PFSK-1 (cell line): ENCODE data around the gene FMNL2.

Experiments used
- FOXP2 ChIP-seq: optimal IDR thresholded peaks from 2 replicates; pipeline ENCODE3; 2011; ENCODE audit warnings: borderline replicate concordance, control low read depth, inconsistent platforms; ENCODE audit not compliant: insufficient read depth; ENCODE audit errors: extremely low read length, extremely low read depth
- POLR2AphosphoS5 ChIP-seq: IDR thresholded peaks from 2 replicates; pipeline ENCODE4 v1.6.1; 2012; ENCODE audit warnings: low read depth, mild to moderate bottlenecking, control low read depth, low read length, moderate library complexity
- SIN3A ChIP-seq: IDR thresholded peaks from 2 replicates; pipeline ENCODE4 v1.6.1; 2012; ENCODE audit warnings: mild to moderate bottlenecking, low read length, moderate library complexity, borderline replicate concordance; ENCODE audit not compliant: insufficient read depth
- TF ChIP-seq, protein P1 (sequence below), 2 experiments: IDR thresholded peaks; 2 replicates each; pipeline versions ENCODE4 v1.6.1 to v1.8.0; 2011 to 2012; ENCODE audit warnings: low read depth in 2 of 2, low read length in 2 of 2, control low read depth in 1 of 2, inconsistent platforms in 1 of 2, mild to moderate bottlenecking in 1 of 2, moderate library complexity in 1 of 2; ENCODE audit not compliant: insufficient read depth in 1 of 2

DNA sequence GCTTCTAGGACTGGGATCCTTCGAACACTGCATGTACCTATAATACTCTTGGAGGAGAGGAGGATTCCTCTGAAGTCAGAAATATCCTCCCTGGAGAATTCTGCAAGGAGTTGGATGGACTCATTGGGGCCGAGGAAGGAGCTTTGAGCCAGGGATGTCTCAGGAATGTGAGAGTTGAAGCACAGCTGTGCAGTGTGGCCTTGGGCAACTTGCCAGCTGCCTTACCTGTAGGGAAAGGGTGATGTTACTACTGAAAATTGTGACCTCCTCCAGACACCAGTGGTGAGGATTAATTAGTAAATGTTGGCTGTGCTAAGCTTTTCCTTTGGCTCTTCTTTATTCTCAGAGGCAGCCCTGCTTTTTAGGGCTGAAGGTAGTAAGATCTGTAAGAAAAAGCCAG is 41.4 kb downstream of the FMNL2 start:
- no peak for TF ChIP-seq POLR2AphosphoS5
- no peak for TF ChIP-seq FOXP2
- no peak for TF ChIP-seq SIN3A
- TF ChIP-seq, protein P1, sequence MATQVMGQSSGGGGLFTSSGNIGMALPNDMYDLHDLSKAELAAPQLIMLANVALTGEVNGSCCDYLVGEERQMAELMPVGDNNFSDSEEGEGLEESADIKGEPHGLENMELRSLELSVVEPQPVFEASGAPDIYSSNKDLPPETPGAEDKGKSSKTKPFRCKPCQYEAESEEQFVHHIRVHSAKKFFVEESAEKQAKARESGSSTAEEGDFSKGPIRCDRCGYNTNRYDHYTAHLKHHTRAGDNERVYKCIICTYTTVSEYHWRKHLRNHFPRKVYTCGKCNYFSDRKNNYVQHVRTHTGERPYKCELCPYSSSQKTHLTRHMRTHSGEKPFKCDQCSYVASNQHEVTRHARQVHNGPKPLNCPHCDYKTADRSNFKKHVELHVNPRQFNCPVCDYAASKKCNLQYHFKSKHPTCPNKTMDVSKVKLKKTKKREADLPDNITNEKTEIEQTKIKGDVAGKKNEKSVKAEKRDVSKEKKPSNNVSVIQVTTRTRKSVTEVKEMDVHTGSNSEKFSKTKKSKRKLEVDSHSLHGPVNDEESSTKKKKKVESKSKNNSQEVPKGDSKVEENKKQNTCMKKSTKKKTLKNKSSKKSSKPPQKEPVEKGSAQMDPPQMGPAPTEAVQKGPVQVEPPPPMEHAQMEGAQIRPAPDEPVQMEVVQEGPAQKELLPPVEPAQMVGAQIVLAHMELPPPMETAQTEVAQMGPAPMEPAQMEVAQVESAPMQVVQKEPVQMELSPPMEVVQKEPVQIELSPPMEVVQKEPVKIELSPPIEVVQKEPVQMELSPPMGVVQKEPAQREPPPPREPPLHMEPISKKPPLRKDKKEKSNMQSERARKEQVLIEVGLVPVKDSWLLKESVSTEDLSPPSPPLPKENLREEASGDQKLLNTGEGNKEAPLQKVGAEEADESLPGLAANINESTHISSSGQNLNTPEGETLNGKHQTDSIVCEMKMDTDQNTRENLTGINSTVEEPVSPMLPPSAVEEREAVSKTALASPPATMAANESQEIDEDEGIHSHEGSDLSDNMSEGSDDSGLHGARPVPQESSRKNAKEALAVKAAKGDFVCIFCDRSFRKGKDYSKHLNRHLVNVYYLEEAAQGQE (IDR thresholded peaks at IDR 0.05; ENCODE audit: insufficient read depth in 1 of 2, low read depth in 2 of 2, low read length in 2 of 2) = no peak
